WTC11 (cell line): ENCODE measurements around the gene SLAIN1. TPM values are rescaled to one million over a fixed set of nuclear protein-coding genes. Genes with fewer than 3 reads are reported as not detected.

Experiments used
- ATAC-seq: fragments of 200-7000 bp; cut with Tn5 transposase; 2 replicates; pipeline ENCODE4 v1.10.0; 2021; ENCODE audit warnings: mild to moderate bottlenecking, moderate library complexity
- CTCF ChIA-PET: fragments of 300-600 bp; sonication (Branson Sonifier 250); formaldehyde crosslinking; loops from one replicate; lab custom pipeline; 2021; ENCODE audit warnings: antibody characterized with exemption; lab: Charles Lee
- POLR2A ChIA-PET: fragments of 350-600 bp; sonication (Branson Sonifier 250); formaldehyde crosslinking; loops from one replicate; lab custom pipeline; 2021; ENCODE audit warnings: antibody characterized with exemption; lab: Charles Lee
- DNase-seq: peaks from one replicate; pipeline ENCODE4 v3.0.0; 2021; ENCODE audit warnings: low spot score
- H3K27ac Mint-ChIP-seq: 2 replicates; pipeline ENCODE4 v1.8.0; 2021; ENCODE audit warnings: mixed read lengths
- H3K27me3 Mint-ChIP-seq: 2 replicates; pipeline ENCODE4 v1.8.0; 2021; ENCODE audit warnings: low read depth, mild to moderate bottlenecking, moderate library complexity, mixed read lengths
- H3K36me3 Mint-ChIP-seq: 2 replicates; pipeline ENCODE4 v1.8.0; 2021; ENCODE audit warnings: mixed read lengths
- H3K4me1 Mint-ChIP-seq: 2 replicates; pipeline ENCODE4 v1.8.0; 2022; ENCODE audit warnings: mixed read lengths
- H3K4me3 Mint-ChIP-seq: 2 replicates; pipeline ENCODE4 v1.8.0; 2021; ENCODE audit warnings: mild to moderate bottlenecking, moderate library complexity, mixed read lengths
- H3K9me3 Mint-ChIP-seq: 2 replicates; pipeline ENCODE4 v1.8.0; 2021; ENCODE audit warnings: mixed read lengths
- AFF4 ChIP-seq: sonication (generic); formaldehyde crosslinking; IDR thresholded peaks from 2 replicates; pipeline ENCODE4 v1.8.1; 2023; ENCODE audit warnings: mild to moderate bottlenecking, missing genetic modification reagents, borderline replicate concordance
- ATF1 ChIP-seq: sonication (generic); formaldehyde crosslinking; IDR thresholded peaks from 2 replicates; pipeline ENCODE4 v1.8.1; 2023; ENCODE audit warnings: mild to moderate bottlenecking, moderate library complexity, missing genetic modification reagents
- ATF3 ChIP-seq: sonication (generic); formaldehyde crosslinking; conservative IDR thresholded peaks from 2 replicates; pipeline ENCODE4 v1.8.1; 2022; ENCODE audit warnings: mild to moderate bottlenecking, missing genetic modification reagents
- ERG ChIP-seq: fragments of 250-450 bp; sonication (Bioruptor Pico); IDR thresholded peaks from 2 replicates; pipeline ENCODE4 v1.8.0; 2021; ENCODE audit warnings: mild to moderate bottlenecking
- ESRRA ChIP-seq: sonication (generic); formaldehyde crosslinking; IDR thresholded peaks from 2 replicates; pipeline ENCODE4 v1.8.1; 2022; ENCODE audit warnings: mild to moderate bottlenecking, missing genetic modification reagents, borderline replicate concordance
- FOXK1 ChIP-seq: sonication (generic); formaldehyde crosslinking; IDR thresholded peaks from 2 replicates; pipeline ENCODE4 v1.8.0; 2022; ENCODE audit warnings: mild to moderate bottlenecking, moderate library complexity, missing genetic modification reagents
- FOXP4 ChIP-seq: sonication (generic); formaldehyde crosslinking; IDR thresholded peaks from 2 replicates; pipeline ENCODE4 v1.8.0; 2022; ENCODE audit warnings: mild to moderate bottlenecking, missing genetic modification reagents
- GABPB1 ChIP-seq: sonication (generic); formaldehyde crosslinking; IDR thresholded peaks from 2 replicates; pipeline ENCODE4 v1.8.1; 2023; ENCODE audit warnings: mild to moderate bottlenecking, missing genetic modification reagents
- HMGXB4 ChIP-seq: sonication (generic); formaldehyde crosslinking; IDR thresholded peaks from 2 replicates; pipeline ENCODE4 v1.8.1; 2023; ENCODE audit warnings: mild to moderate bottlenecking, moderate library complexity, missing genetic modification reagents
- IRF1 ChIP-seq: sonication (generic); formaldehyde crosslinking; IDR thresholded peaks from 2 replicates; pipeline ENCODE4 v1.8.0; 2023; ENCODE audit warnings: missing genetic modification reagents
- MYBL2 ChIP-seq: sonication (generic); formaldehyde crosslinking; IDR thresholded peaks from 2 replicates; pipeline ENCODE4 v1.8.1; 2023; ENCODE audit warnings: mild to moderate bottlenecking, moderate library complexity, missing genetic modification reagents
- NFYB ChIP-seq: sonication (generic); formaldehyde crosslinking; conservative IDR thresholded peaks from 2 replicates; pipeline ENCODE4 v1.8.0; 2022; ENCODE audit warnings: low read depth, missing genetic modification reagents
- ZMAT4 ChIP-seq: fragments of 250-450 bp; sonication (Bioruptor Pico); IDR thresholded peaks from 2 replicates; pipeline ENCODE4 v1.9.0; 2021; ENCODE audit warnings: mild to moderate bottlenecking
- ZSCAN18 ChIP-seq: fragments of 250-450 bp; sonication (Bioruptor Pico); IDR thresholded peaks from 2 replicates; pipeline ENCODE4 v2.1.2; 2022; ENCODE audit warnings: mild to moderate bottlenecking, moderate library complexity
- total RNA-seq: library from RNA; stranded (reverse); gene quantifications from 3 replicates; pipeline ENCODE4 v1.2.3, GENCODE V29; 2021

Gene SLAIN1
- total RNA-seq, 1 experiment from 2014 or later: 29.7 TPM

- H3K27ac Mint-ChIP-seq: no peak overlapping the region
- peaks cover 50% of the 10 kb centered on the region for H3K4me1 Mint-ChIP-seq
- H3K9me3 Mint-ChIP-seq: peaks cover 11% of the 10 kb centered on the region
- ChIA-PET POLR2A (no interaction called here), CTCF (no interaction called here)
- H3K4me3 Mint-ChIP-seq: no peak overlapping the region
- peaks cover 13% of the 10 kb centered on the region for H3K36me3 Mint-ChIP-seq
- DNase-seq (no peak), ATAC-seq (no peak)
- TF ChIP-seq ATF3 (CRISPR knock-in tag): no peak
- TF ChIP-seq IRF1 (CRISPR knock-in tag): no peak
- no peak for TF ChIP-seq AFF4 (CRISPR knock-in tag)
- TF ChIP-seq FOXK1 (CRISPR knock-in tag): no peak
- no peak for TF ChIP-seq ESRRA
- TF ChIP-seq MYBL2 (CRISPR knock-in tag): no peak
- TF ChIP-seq ZSCAN18 (CRISPR knock-in tag): no peak
- no peak for TF ChIP-seq ERG
- TF ChIP-seq GABPB1 (CRISPR knock-in tag): no peak
- no peak for TF ChIP-seq ZMAT4 (CRISPR knock-in tag)
- TF ChIP-seq ATF1: no peak
- H3K27me3 Mint-ChIP-seq: no peaks in the 10 kb centered on the region; the same call in 1 of the 2 replicates
Observed at GRCh38 chr13:77702366-77702765, 4.9 kb downstream of the SLAIN1 start.

- ATAC-seq (no peak), DNase-seq (no peak)
- ChIA-PET POLR2A (no interaction called here), CTCF (no interaction called here)
- no peak overlapping the region for H3K4me3 Mint-ChIP-seq
- H3K27me3 Mint-ChIP-seq: no peaks in the 10 kb centered on the region; the same call in 1 of the 2 replicates
- peaks cover 21% of the 10 kb centered on the region for H3K9me3 Mint-ChIP-seq
- peak overlapping the region; percentile 31; the same call in 1 of the 2 replicates for H3K27ac Mint-ChIP-seq
- peaks cover 24% of the 10 kb centered on the region for H3K36me3 Mint-ChIP-seq
- H3K4me1 Mint-ChIP-seq: peaks cover 50% of the 10 kb centered on the region
- TF ChIP-seq FOXP4 (CRISPR knock-in tag): no peak
- no peak for TF ChIP-seq HMGXB4 (CRISPR knock-in tag)
- TF ChIP-seq NFYB (CRISPR knock-in tag): no peak
- TF ChIP-seq AFF4 (CRISPR knock-in tag): no peak
Observed at GRCh38 chr13:77703408-77703807, 5.9 kb downstream of the SLAIN1 start.
